HG03469 (cell line): ENCODE data around the gene ARFGAP3.

Experiments used
- ATAC-seq: cut with Tn5 transposase; IDR thresholded peaks from one replicate; pipeline ENCODE4 v1.9.1; 2021; ENCODE audit warnings: mild to moderate bottlenecking, moderate library complexity, moderate number of reproducible peaks; ENCODE audit not compliant: unreplicated experiment

ARFGAP3 gene

GRCh38 chr22:42856865-42857704, at the start of gene ARFGAP3:
ARFGAP3 (minus strand) TSS chr22:42857273; CDS start chr22:42857182, 91 bp downstream.
- ATAC-seq, result peak; percentile 61

- no peak for ATAC-seq
Measured at GRCh38 chr22:42905702-42906183, 48.7 kb upstream of the ARFGAP3 start.

GRCh38 chr22:42905217-42905616, 48.1 kb upstream of the ARFGAP3 start:
- no peak for ATAC-seq

GRCh38 chr22:42904050-42904449, 47.0 kb upstream of the ARFGAP3 start:
- no peak for ATAC-seq

- ATAC-seq, result no peak
Measured at GRCh38 chr22:42902875-42903510, 45.9 kb upstream of the ARFGAP3 start.

GRCh38 chr22:42901790-42902508, 44.9 kb upstream of the ARFGAP3 start:
- no peak for ATAC-seq

- ATAC-seq, result no peak
Measured at GRCh38 chr22:42897960-42898359, 40.9 kb upstream of the ARFGAP3 start.

- ATAC-seq, result no peak
Measured at GRCh38 chr22:42895541-42895981, 38.5 kb upstream of the ARFGAP3 start.

- ATAC-seq, result no peak
Measured at GRCh38 chr22:42895087-42895486, 38.0 kb upstream of the ARFGAP3 start.

GRCh38 chr22:42893371-42894150, 36.5 kb upstream of the ARFGAP3 start:
- no peak for ATAC-seq

- ATAC-seq, result no peak
Measured at GRCh38 chr22:42892571-42893316, 35.7 kb upstream of the ARFGAP3 start.

- no peak for ATAC-seq
Measured at GRCh38 chr22:42892156-42892555, 35.1 kb upstream of the ARFGAP3 start.

- ATAC-seq, result no peak
Measured at GRCh38 chr22:42891696-42892095, 34.6 kb upstream of the ARFGAP3 start.

GRCh38 chr22:42891008-42891407, 33.9 kb upstream of the ARFGAP3 start:
- ATAC-seq, result no peak

- ATAC-seq, result no peak
Measured at GRCh38 chr22:42889304-42889703, 32.2 kb upstream of the ARFGAP3 start.

GRCh38 chr22:42887523-42888507, 30.7 kb upstream of the ARFGAP3 start:
- ATAC-seq, result no peak

- ATAC-seq, result no peak
Measured at GRCh38 chr22:42887120-42887519, 30.0 kb upstream of the ARFGAP3 start.

GRCh38 chr22:42885446-42885845, 28.4 kb upstream of the ARFGAP3 start:
- ATAC-seq, result no peak
